Keratinocyte (primary cell): ENCODE results near the gene SEC31A.

Source experiments
- CTCF ChIP-seq, 3 experiments: IDR thresholded peaks in 1 of 3; conservative IDR thresholded peaks in 1 of 3; optimal IDR thresholded peaks in 1 of 3; 2 replicates in 2 of 3; 3 replicates in 1 of 3; pipeline versions ENCODE3 to v1.5.1; 2011; ENCODE audit warnings: low read length in 3 of 3, mild to moderate bottlenecking in 3 of 3, moderate library complexity in 2 of 3, control low read depth in 1 of 3, inconsistent platforms in 1 of 3; ENCODE audit not compliant: insufficient read depth in 2 of 3; ENCODE audit errors: extremely low read depth in 1 of 3
- EZH2 ChIP-seq: IDR thresholded peaks from one replicate; pipeline ENCODE4 v1.6.1; 2012; ENCODE audit warnings: inconsistent platforms, mild to moderate bottlenecking, low read length, moderate library complexity

- TF ChIP-seq CTCF (optimal IDR thresholded peaks at IDR 0.05 in 1 of 3, IDR thresholded peaks at IDR 0.05 in 1 of 3, conservative IDR thresholded peaks at IDR 0.05 in 1 of 3; ENCODE audit: extremely low read depth in 1 of 3, insufficient read depth in 2 of 3, low read length in 3 of 3) (no peak), EZH2 (no peak)
Measured at GRCh38 chr4:82900411-82901182, 9.6 kb upstream of the SEC31A start, which contains the start of gene THAP9.
